A673 (cell line): Measurements from ENCODE around the gene BCL7A.

Source experiments
- CTCF ChIP-seq: fragments of 300-800, 200-600 bp; sonication (generic); conservative IDR thresholded peaks from 2 replicates; pipeline ENCODE4 v1.5.1; 2017; ENCODE audit warnings: low read depth, mild to moderate bottlenecking, antibody characterized with exemption, low read length, moderate library complexity, mixed read lengths
- EZH2 ChIP-seq: fragments of 200-600 bp; sonication (generic); IDR thresholded peaks from 2 replicates; pipeline ENCODE4 v1.6.1; 2017; ENCODE audit warnings: borderline replicate concordance, low read depth, mild to moderate bottlenecking, mixed read lengths, antibody characterized with exemption, low read length; ENCODE audit not compliant: poor library complexity, severe bottlenecking

DNA sequence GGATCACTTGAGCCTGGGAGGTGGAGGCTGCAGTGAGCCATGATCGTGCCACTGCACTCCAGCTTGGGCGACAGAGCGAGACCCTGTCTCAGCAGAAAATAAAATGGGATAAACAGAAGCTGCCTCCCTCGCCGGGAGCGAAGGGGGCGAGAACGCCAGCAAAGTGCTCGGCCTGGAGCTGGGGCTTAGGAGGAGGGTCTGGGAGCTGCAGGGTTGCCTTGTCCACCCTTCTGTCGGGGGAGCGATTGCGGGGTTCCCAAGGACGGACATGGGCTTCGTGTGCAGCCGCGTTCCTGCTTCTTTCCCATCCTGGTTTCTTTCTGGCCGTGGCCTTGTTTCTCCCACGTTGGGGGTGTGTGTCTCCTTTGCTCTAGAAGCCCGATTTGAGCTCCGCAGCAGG, 29.0 kb downstream of the BCL7A start:
- TF ChIP-seq CTCF (no peak), EZH2 (no peak)
